Measurements from ENCODE around the gene GAD1. TPM values are rescaled to one million over a fixed set of nuclear protein-coding genes. Genes with fewer than 3 reads are reported as not detected.

GAD1 gene
- total RNA-seq, 1 experiment from 2014 or later = 0.21 TPM

GRCh38 chr2:170822290-170823087 is 5.8 kb downstream of the GAD1 start:
- H3K27ac ChIP-seq = no peak overlapping the region
- H3K4me1 ChIP-seq (replicated peaks) = peaks cover 12% of the 10 kb centered on the region
- H3K9me3 ChIP-seq (replicated peaks) = no peaks in the 10 kb centered on the region
- DNase-seq (ENCODE audit: low read depth in 1 of 2, low spot score in 2 of 2) = no peak
- no peak overlapping the region for H3K4me3 ChIP-seq
- no peaks in the 10 kb centered on the region for H3K36me3 ChIP-seq
- peaks cover 24% of the 10 kb centered on the region for H3K27me3 ChIP-seq (replicated peaks)

GRCh38 chr2:170823088-170823897 is 6.6 kb downstream of the GAD1 start:
- Histone ChIP-seq H3K27me3 (replicated peaks) (peaks cover 18% of the 10 kb centered on the region), H3K9me3 (replicated peaks) (no peaks in the 10 kb centered on the region), H3K4me3 (no peak overlapping the region), H3K4me1 (replicated peaks) (peaks cover 6% of the 10 kb centered on the region), H3K27ac (no peak overlapping the region), H3K36me3 (no peaks in the 10 kb centered on the region)
- no peak for DNase-seq (ENCODE audit: low read depth in 1 of 2, low spot score in 2 of 2)

GRCh38 chr2:170823898-170824215 is 7.2 kb downstream of the GAD1 start:
- Histone ChIP-seq H3K36me3 (no peaks in the 10 kb centered on the region), H3K27me3 (replicated peaks) (peaks cover 12% of the 10 kb centered on the region), H3K9me3 (replicated peaks) (no peaks in the 10 kb centered on the region), H3K4me1 (replicated peaks) (peaks cover under 1% of the 10 kb centered on the region), H3K4me3 (no peak overlapping the region), H3K27ac (no peak overlapping the region)
- DNase-seq (ENCODE audit: low read depth in 1 of 2, low spot score in 2 of 2) = no peak

- Histone ChIP-seq H3K4me3 (no peak overlapping the region), H3K9me3 (replicated peaks) (no peaks in the 10 kb centered on the region), H3K27me3 (replicated peaks) (peaks cover 5% of the 10 kb centered on the region; the same call in 1 of the 2 replicates), H3K4me1 (replicated peaks) (no peaks in the 10 kb centered on the region), H3K27ac (no peak overlapping the region), H3K36me3 (no peaks in the 10 kb centered on the region)
- no peak for DNase-seq (ENCODE audit: low read depth in 1 of 2, low spot score in 2 of 2)
These were observed 7.9 kb downstream of the GAD1 start for GRCh38 chr2:170824526-170825015.

GRCh38 chr2:170827841-170828532 is 11.3 kb downstream of the GAD1 start:
- DNase-seq (ENCODE audit: low read depth in 1 of 2, low spot score in 2 of 2) = no peak
- no peak overlapping the region for H3K4me3 ChIP-seq
- H3K27ac ChIP-seq = no peak overlapping the region

GRCh38 chr2:170828533-170828916 is 11.8 kb downstream of the GAD1 start:
- Histone ChIP-seq H3K36me3 (no peaks in the 10 kb centered on the region), H3K9me3 (replicated peaks) (no peaks in the 10 kb centered on the region), H3K4me3 (no peak overlapping the region), H3K4me1 (replicated peaks) (no peaks in the 10 kb centered on the region), H3K27me3 (replicated peaks) (no peaks in the 10 kb centered on the region), H3K27ac (no peak overlapping the region)
- DNase-seq (ENCODE audit: low read depth in 1 of 2, low spot score in 2 of 2) = no peak

More at GRCh38 chr2:170827841-170828532, 11.3 kb downstream of the GAD1 start:
- Histone ChIP-seq H3K36me3 (no peaks in the 10 kb centered on the region), H3K4me1 (replicated peaks) (no peaks in the 10 kb centered on the region), H3K9me3 (replicated peaks) (no peaks in the 10 kb centered on the region), H3K27me3 (replicated peaks) (no peaks in the 10 kb centered on the region)

GRCh38 chr2:170829036-170829435 is 12.3 kb downstream of the GAD1 start:
- Histone ChIP-seq H3K27me3 (replicated peaks) (no peaks in the 10 kb centered on the region), H3K4me1 (replicated peaks) (no peaks in the 10 kb centered on the region), H3K36me3 (no peaks in the 10 kb centered on the region), H3K27ac (no peak overlapping the region), H3K9me3 (replicated peaks) (no peaks in the 10 kb centered on the region), H3K4me3 (no peak overlapping the region)
- DNase-seq (ENCODE audit: low read depth in 1 of 2, low spot score in 2 of 2) = no peak

GRCh38 chr2:170830166-170830565 is 13.5 kb downstream of the GAD1 start:
- no peak overlapping the region for H3K27ac ChIP-seq
- no peak overlapping the region for H3K4me3 ChIP-seq
- peak in 1 of 2 experiments; percentile 19 for DNase-seq (ENCODE audit: low read depth in 1 of 2, low spot score in 2 of 2)
- H3K27me3 ChIP-seq (replicated peaks) = no peaks in the 10 kb centered on the region
- no peaks in the 10 kb centered on the region for H3K4me1 ChIP-seq (replicated peaks)
- no peaks in the 10 kb centered on the region for H3K9me3 ChIP-seq (replicated peaks)
- no peaks in the 10 kb centered on the region for H3K36me3 ChIP-seq

GRCh38 chr2:170831115-170831514 is 14.4 kb downstream of the GAD1 start:
- Histone ChIP-seq H3K4me3 (no peak overlapping the region), H3K27ac (no peak overlapping the region)
- no peak for DNase-seq (ENCODE audit: low read depth in 1 of 2, low spot score in 2 of 2)

GRCh38 chr2:170836027-170836426 is 19.3 kb downstream of the GAD1 start:
- no peaks in the 10 kb centered on the region for H3K9me3 ChIP-seq (replicated peaks)
- no peak overlapping the region for H3K27ac ChIP-seq
- H3K27me3 ChIP-seq (replicated peaks) = 0 out of 2 replicates have a peak, but pooled peaks cover 3% of the 10 kb centered on the region
- H3K4me1 ChIP-seq (replicated peaks) = no peaks in the 10 kb centered on the region
- no peak for DNase-seq (ENCODE audit: low read depth in 1 of 2, low spot score in 2 of 2)
- no peaks in the 10 kb centered on the region for H3K36me3 ChIP-seq
- no peak overlapping the region for H3K4me3 ChIP-seq

More at GRCh38 chr2:170831115-170831514, 14.4 kb downstream of the GAD1 start:
- Histone ChIP-seq H3K9me3 (replicated peaks) (no peaks in the 10 kb centered on the region), H3K27me3 (replicated peaks) (no peaks in the 10 kb centered on the region), H3K4me1 (replicated peaks) (no peaks in the 10 kb centered on the region), H3K36me3 (no peaks in the 10 kb centered on the region)

GRCh38 chr2:170840717-170841210 is 24.1 kb downstream of the GAD1 start:
- H3K9me3 ChIP-seq (replicated peaks) = no peaks in the 10 kb centered on the region
- H3K36me3 ChIP-seq = no peaks in the 10 kb centered on the region
- 0 out of 2 replicates have a peak, but pooled peaks cover 3% of the 10 kb centered on the region for H3K27me3 ChIP-seq (replicated peaks)
- H3K4me3 ChIP-seq = no peak overlapping the region
- DNase-seq (ENCODE audit: low read depth in 1 of 2, low spot score in 2 of 2) = no peak
- peaks cover 15% of the 10 kb centered on the region for H3K4me1 ChIP-seq (replicated peaks)
- no peak overlapping the region for H3K27ac ChIP-seq

- peaks cover 15% of the 10 kb centered on the region for H3K4me1 ChIP-seq (replicated peaks)
- H3K27ac ChIP-seq = no peak overlapping the region
- no peak overlapping the region for H3K4me3 ChIP-seq
- 0 out of 2 replicates have a peak, but pooled peaks cover 3% of the 10 kb centered on the region for H3K27me3 ChIP-seq (replicated peaks)
- no peak for DNase-seq (ENCODE audit: low read depth in 1 of 2, low spot score in 2 of 2)
- H3K9me3 ChIP-seq (replicated peaks) = no peaks in the 10 kb centered on the region
- H3K36me3 ChIP-seq = no peaks in the 10 kb centered on the region
These were observed 26.1 kb downstream of the GAD1 start for GRCh38 chr2:170842785-170843184.

GRCh38 chr2:170843656-170844055 is 27.0 kb downstream of the GAD1 start:
- peaks cover 16% of the 10 kb centered on the region for H3K4me1 ChIP-seq (replicated peaks)
- no peaks in the 10 kb centered on the region for H3K36me3 ChIP-seq
- no peaks in the 10 kb centered on the region for H3K27me3 ChIP-seq (replicated peaks)
- H3K9me3 ChIP-seq (replicated peaks) = no peaks in the 10 kb centered on the region
- DNase-seq (ENCODE audit: low read depth in 1 of 2, low spot score in 2 of 2) = peak in 1 of 2 experiments; percentile 33
- H3K4me3 ChIP-seq = no peak overlapping the region
- H3K27ac ChIP-seq = no peak overlapping the region
